ENCODE measurements around the gene ZNF746.

ZNF746 gene

GRCh38 chr7:149440222-149440621 lies 57.4 kb downstream of the ZNF746 start:
- no peak for ATAC-seq (replicated peaks)
- Mint-ChIP-seq H3K27ac (no peak overlapping the region), H3K36me3 (peaks cover 32 to 49% of the 10 kb centered on the region in 2 donors), H3K9me3 (no peaks in the 10 kb centered on the region), H3K4me3 (no peak overlapping the region), H3K4me1 (peaks cover 4 to 5% of the 10 kb centered on the region in 2 donors), H3K27me3 (no peaks in the 10 kb centered on the region)
- DNase-seq, result no peak

- Mint-ChIP-seq H3K9me3 (no peaks in the 10 kb centered on the region), H3K36me3 (peaks cover 43 to 66% of the 10 kb centered on the region in 2 donors), H3K27me3 (no peaks in the 10 kb centered on the region), H3K27ac (no peak overlapping the region), H3K4me1 (peaks cover 1 to 5% of the 10 kb centered on the region in 2 donors), H3K4me3 (no peak overlapping the region)
- no peak for ATAC-seq (replicated peaks)
- DNase-seq, result no peak
Observed at GRCh38 chr7:149436358-149436757, 61.3 kb downstream of the ZNF746 start.

- H3K4me1 Mint-ChIP-seq, result peaks cover 1 to 11% of the 10 kb centered on the region in 2 donors
- H3K4me3 Mint-ChIP-seq, result no peak overlapping the region
- H3K27ac Mint-ChIP-seq, result no peak overlapping the region
- no peaks in the 10 kb centered on the region for H3K9me3 Mint-ChIP-seq
- no peaks in the 10 kb centered on the region for H3K27me3 Mint-ChIP-seq
- H3K36me3 Mint-ChIP-seq, result peaks cover 55 to 77% of the 10 kb centered on the region in 2 donors
- DNase-seq (no peak), ATAC-seq (replicated peaks) (no peak)
Observed at GRCh38 chr7:149433124-149433523, 64.5 kb downstream of the ZNF746 start.

GRCh38 chr7:149432121-149432691 lies 65.4 kb downstream of the ZNF746 start:
- Mint-ChIP-seq H3K27ac (no peak overlapping the region), H3K9me3 (no peaks in the 10 kb centered on the region), H3K4me1 (peaks cover 1 to 11% of the 10 kb centered on the region in 2 donors), H3K27me3 (no peaks in the 10 kb centered on the region), H3K36me3 (peaks cover 50 to 72% of the 10 kb centered on the region in 2 donors), H3K4me3 (no peak overlapping the region)
- DNase-seq (no peak), ATAC-seq (replicated peaks) (no peak)

- Mint-ChIP-seq H3K4me3 (no peak overlapping the region), H3K36me3 (peaks cover 49 to 68% of the 10 kb centered on the region in 2 donors), H3K4me1 (peaks cover under 1 to 11% of the 10 kb centered on the region in 2 donors), H3K9me3 (no peaks in the 10 kb centered on the region), H3K27ac (no peak overlapping the region), H3K27me3 (no peaks in the 10 kb centered on the region)
- DNase-seq (no peak), ATAC-seq (replicated peaks) (no peak)
Observed at GRCh38 chr7:149431486-149432120, 66.0 kb downstream of the ZNF746 start.

- ATAC-seq (replicated peaks) (peak in 1 of 2 donors; percentile 33), DNase-seq (no peak)
- H3K27ac Mint-ChIP-seq, result no peak overlapping the region
Observed at GRCh38 chr7:149430192-149430591, 67.4 kb downstream of the ZNF746 start.

GRCh38 chr7:149427893-149428292 lies 69.7 kb downstream of the ZNF746 start:
- H3K9me3 Mint-ChIP-seq, result no peaks in the 10 kb centered on the region
- peaks cover 33 to 38% of the 10 kb centered on the region in 2 donors for H3K36me3 Mint-ChIP-seq
- ATAC-seq (replicated peaks), result no peak
- H3K27ac Mint-ChIP-seq, result no peak overlapping the region
- peaks cover 0 to 20% of the 10 kb centered on the region in 2 donors for H3K4me1 Mint-ChIP-seq
- no peak for DNase-seq
- H3K27me3 Mint-ChIP-seq, result no peaks in the 10 kb centered on the region
- no peak overlapping the region for H3K4me3 Mint-ChIP-seq

More at GRCh38 chr7:149430192-149430591, 67.4 kb downstream of the ZNF746 start:
- Mint-ChIP-seq H3K4me1 (peaks cover 0 to 11% of the 10 kb centered on the region in 2 donors), H3K36me3 (peaks cover 48 to 58% of the 10 kb centered on the region in 2 donors), H3K4me3 (no peak overlapping the region), H3K27me3 (no peaks in the 10 kb centered on the region), H3K9me3 (no peaks in the 10 kb centered on the region)

GRCh38 chr7:149427096-149427680 lies 70.4 kb downstream of the ZNF746 start:
- H3K9me3 Mint-ChIP-seq, result no peaks in the 10 kb centered on the region
- no peak for DNase-seq
- H3K36me3 Mint-ChIP-seq, result peaks cover 26 to 30% of the 10 kb centered on the region in 2 donors
- no peak overlapping the region for H3K4me3 Mint-ChIP-seq
- no peak overlapping the region for H3K27ac Mint-ChIP-seq
- no peaks in the 10 kb centered on the region for H3K27me3 Mint-ChIP-seq
- no peak for ATAC-seq (replicated peaks)
- peaks cover 0 to 21% of the 10 kb centered on the region in 2 donors for H3K4me1 Mint-ChIP-seq

GRCh38 chr7:149423449-149424110 lies 74.0 kb downstream of the ZNF746 start:
- Mint-ChIP-seq H3K36me3 (peaks cover 3% of the 10 kb centered on the region in 2 donors), H3K4me3 (peak overlapping the region in 1 of 2 donors; percentile 92), H3K4me1 (peaks cover 0 to 14% of the 10 kb centered on the region in 2 donors), H3K27me3 (no peaks in the 10 kb centered on the region), H3K9me3 (no peaks in the 10 kb centered on the region), H3K27ac (no peak overlapping the region)
- no peak for DNase-seq
- no peak for ATAC-seq (replicated peaks)

- Mint-ChIP-seq H3K9me3 (no peaks in the 10 kb centered on the region), H3K27me3 (no peaks in the 10 kb centered on the region), H3K27ac (peak overlapping the region; percentile 37), H3K4me3 (peak overlapping the region; percentile 59 to 92), H3K4me1 (peaks cover 0 to 14% of the 10 kb centered on the region in 2 donors), H3K36me3 (peaks cover 0 to 1% of the 10 kb centered on the region in 2 donors)
- ATAC-seq (replicated peaks), result peak; percentile 6 to 11
- peak; percentile 15 for DNase-seq
Observed at GRCh38 chr7:149422914-149423301, 74.7 kb downstream of the ZNF746 start.

Measured in stimulated activated naive B cell treated with anti-CD40 and anti-IgM and Interleukin-4, amounts not matched to agents 10 μg/mL and 1 μg/mL and 100 μg/mL, for 72 hours (primary cell).